GM04503 (cell line): ENCODE results near the gene CCDC71L.
A peak's percentile ranks its signal among the peaks of the same experiment; 100 is the strongest.
"Not testable (repeated sequence)": the region's sequence is repeated elsewhere in the genome, so short reads cannot be mapped to it uniquely, and the experiment has no call there.

ENCODE experiments used
- DNase-seq: peaks from one replicate; pipeline ENCODE4 v3.0.0-alpha.2; 2012; ENCODE audit warnings: low read depth

The CCDC71L gene

GRCh38 chr7:106660862-106661720 is at the start of gene CCDC71L:
CCDC71L (minus strand) TSS chr7:106661158; CDS start chr7:106660896, 262 bp downstream.
- peak; percentile 73 for DNase-seq

- not testable (repeated sequence) for DNase-seq
Measured at GRCh38 chr7:106709604-106710003, 48.6 kb upstream of the CCDC71L start.

- DNase-seq: no peak
Measured at GRCh38 chr7:106704000-106704840, 43.3 kb upstream of the CCDC71L start.

GRCh38 chr7:106693677-106694353 is 32.9 kb upstream of the CCDC71L start:
- no peak for DNase-seq

GRCh38 chr7:106692450-106693051 is 31.6 kb upstream of the CCDC71L start:
- DNase-seq: no peak

GRCh38 chr7:106688161-106688560 is 27.2 kb upstream of the CCDC71L start:
- not testable (repeated sequence) for DNase-seq

GRCh38 chr7:106683941-106684340 is 23.0 kb upstream of the CCDC71L start:
- DNase-seq: no peak

- DNase-seq: peak; percentile 54
Measured at GRCh38 chr7:106681815-106682495, 21.0 kb upstream of the CCDC71L start.

GRCh38 chr7:106679153-106679931 is 18.4 kb upstream of the CCDC71L start:
- DNase-seq: peak; percentile 32

GRCh38 chr7:106678795-106679152 is 17.8 kb upstream of the CCDC71L start:
- DNase-seq: no peak

- DNase-seq: not testable (repeated sequence)
Measured at GRCh38 chr7:106676506-106676905, 15.5 kb upstream of the CCDC71L start.

GRCh38 chr7:106673688-106674087 is 12.7 kb upstream of the CCDC71L start:
- not testable (repeated sequence) for DNase-seq

GRCh38 chr7:106671930-106672329 is 11.0 kb upstream of the CCDC71L start:
- DNase-seq: not testable (repeated sequence)

- DNase-seq: no peak
Measured at GRCh38 chr7:106671160-106671559, 10.2 kb upstream of the CCDC71L start.

GRCh38 chr7:106668861-106669524 is 8.0 kb upstream of the CCDC71L start:
- no peak for DNase-seq

- no peak for DNase-seq
Measured at GRCh38 chr7:106666353-106666752, 5.4 kb upstream of the CCDC71L start.

GRCh38 chr7:106664343-106664742 is 3.4 kb upstream of the CCDC71L start:
- no peak for DNase-seq

GRCh38 chr7:106659963-106660861 is 746 bp downstream of the CCDC71L start:
- no peak for DNase-seq
